AG04450 (cell line): ENCODE results near the gene CARNS1. TPM values are rescaled to one million over a fixed set of nuclear protein-coding genes. Genes with fewer than 3 reads are reported as not detected.
"Not testable (repeated sequence)": the region's sequence is repeated elsewhere in the genome, so short reads cannot be mapped to it uniquely, and the experiment has no call there.

Experiments used
- CTCF ChIA-PET: fragments of 300-600, 350-600 bp; formaldehyde crosslinking; extraction: SDS; loops from one replicate; lab custom pipeline; 2022; ENCODE audit warnings: antibody characterized with exemption, inconsistent platforms; lab: Charles Lee
- POLR2A ChIA-PET: fragments of 350-600 bp; formaldehyde crosslinking; extraction: SDS; loops from one replicate; lab custom pipeline; 2021; ENCODE audit warnings: antibody characterized with exemption, inconsistent platforms; lab: Yijun Ruan, JAX
- DNase-seq: peaks from one replicate; pipeline ENCODE4 v3.0.0-alpha.2; 2011; ENCODE audit warnings: low read depth, low spot score
- H3K27ac ChIP-seq: one replicate; pipeline ENCODE4 v1.5.1; 2012; ENCODE audit warnings: low read depth, low read length, control low read depth
- H3K27me3 ChIP-seq: one replicate; pipeline ENCODE4 v1.6.0; 2012; ENCODE audit warnings: low read length; ENCODE audit not compliant: control insufficient read depth, insufficient read depth
- H3K4me3 ChIP-seq: 2 replicates; pipeline ENCODE4 v1.5.1; 2011; ENCODE audit warnings: mild to moderate bottlenecking, low read depth, low read length, control low read depth
- H3K9me3 ChIP-seq: 2 replicates; pipeline ENCODE4 v1.5.1; 2012; ENCODE audit warnings: low read length; ENCODE audit not compliant: control insufficient read depth, insufficient read depth
- polyA plus RNA-seq: library from polyadenylated mRNA; depleted of rRNA; stranded (reverse); fragments of >200 nt; gene quantifications from 2 replicates; pipeline ENCODE4 v1.2.3, GENCODE V29; 2011
- TF ChIP-seq, protein P1 (sequence below): IDR thresholded peaks from 2 replicates; pipeline ENCODE4 v1.5.1; 2011; ENCODE audit warnings: low read depth, low read length, control low read depth, inconsistent platforms

Gene CARNS1
- polyA plus RNA-seq, 1 experiment, result 0.09 TPM

DNA sequence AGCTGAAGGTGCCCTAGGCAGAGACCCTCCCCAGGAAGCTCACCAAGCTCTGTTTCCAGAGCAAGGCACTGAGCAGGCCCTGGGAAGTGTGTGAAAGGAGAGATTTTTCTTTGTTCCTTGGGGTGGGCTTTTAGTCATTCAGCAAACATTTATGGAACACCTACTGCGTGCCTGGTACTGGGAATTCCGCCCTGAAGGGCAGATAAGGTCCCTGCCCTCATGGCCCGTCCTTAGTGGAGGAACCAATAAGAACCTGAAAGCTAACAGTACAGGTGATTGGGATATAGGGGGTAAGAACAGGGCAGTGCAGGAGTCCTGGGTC is 49.7 kb downstream of the CARNS1 start:
- H3K4me3 ChIP-seq, result peak overlapping the region; percentile 63
- ChIA-PET CTCF (no interaction called here), POLR2A (no interaction called here)
- TF ChIP-seq, protein P1, sequence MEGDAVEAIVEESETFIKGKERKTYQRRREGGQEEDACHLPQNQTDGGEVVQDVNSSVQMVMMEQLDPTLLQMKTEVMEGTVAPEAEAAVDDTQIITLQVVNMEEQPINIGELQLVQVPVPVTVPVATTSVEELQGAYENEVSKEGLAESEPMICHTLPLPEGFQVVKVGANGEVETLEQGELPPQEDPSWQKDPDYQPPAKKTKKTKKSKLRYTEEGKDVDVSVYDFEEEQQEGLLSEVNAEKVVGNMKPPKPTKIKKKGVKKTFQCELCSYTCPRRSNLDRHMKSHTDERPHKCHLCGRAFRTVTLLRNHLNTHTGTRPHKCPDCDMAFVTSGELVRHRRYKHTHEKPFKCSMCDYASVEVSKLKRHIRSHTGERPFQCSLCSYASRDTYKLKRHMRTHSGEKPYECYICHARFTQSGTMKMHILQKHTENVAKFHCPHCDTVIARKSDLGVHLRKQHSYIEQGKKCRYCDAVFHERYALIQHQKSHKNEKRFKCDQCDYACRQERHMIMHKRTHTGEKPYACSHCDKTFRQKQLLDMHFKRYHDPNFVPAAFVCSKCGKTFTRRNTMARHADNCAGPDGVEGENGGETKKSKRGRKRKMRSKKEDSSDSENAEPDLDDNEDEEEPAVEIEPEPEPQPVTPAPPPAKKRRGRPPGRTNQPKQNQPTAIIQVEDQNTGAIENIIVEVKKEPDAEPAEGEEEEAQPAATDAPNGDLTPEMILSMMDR, result no peak
- peaks cover 10% of the 10 kb centered on the region; the same call in 1 of the 2 replicates for H3K9me3 ChIP-seq
- no peak overlapping the region for H3K27ac ChIP-seq
- DNase-seq, result no peak
- peaks cover 2% of the 10 kb centered on the region for H3K27me3 ChIP-seq

DNA sequence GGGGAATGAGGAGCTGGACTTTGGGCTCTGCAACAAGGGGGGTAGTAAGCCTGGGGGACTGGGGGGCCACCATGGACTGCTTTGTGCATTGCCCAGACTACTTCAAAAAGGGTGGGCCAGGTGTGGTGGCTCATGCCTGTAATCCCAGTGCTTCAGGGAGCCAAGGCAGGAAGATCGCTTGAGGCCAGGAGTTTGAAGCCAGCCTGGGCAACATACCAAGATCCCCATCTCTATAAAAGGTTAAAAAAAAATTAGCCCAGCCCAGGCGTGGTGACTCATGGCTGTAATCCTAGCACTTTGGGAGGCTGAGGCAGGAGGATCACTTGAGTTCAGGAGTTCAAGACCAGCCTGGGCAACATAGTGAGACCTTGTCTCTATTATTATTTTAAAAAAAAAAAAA is 50.1 kb downstream of the CARNS1 start:
- POLR2A ChIA-PET, H3K27me3 ChIP-seq, CTCF ChIA-PET, DNase-seq, H3K4me3 ChIP-seq, H3K27ac ChIP-seq: not testable (repeated sequence)
- peaks cover 10% of the 10 kb centered on the region; the same call in 1 of the 2 replicates for H3K9me3 ChIP-seq

DNA sequence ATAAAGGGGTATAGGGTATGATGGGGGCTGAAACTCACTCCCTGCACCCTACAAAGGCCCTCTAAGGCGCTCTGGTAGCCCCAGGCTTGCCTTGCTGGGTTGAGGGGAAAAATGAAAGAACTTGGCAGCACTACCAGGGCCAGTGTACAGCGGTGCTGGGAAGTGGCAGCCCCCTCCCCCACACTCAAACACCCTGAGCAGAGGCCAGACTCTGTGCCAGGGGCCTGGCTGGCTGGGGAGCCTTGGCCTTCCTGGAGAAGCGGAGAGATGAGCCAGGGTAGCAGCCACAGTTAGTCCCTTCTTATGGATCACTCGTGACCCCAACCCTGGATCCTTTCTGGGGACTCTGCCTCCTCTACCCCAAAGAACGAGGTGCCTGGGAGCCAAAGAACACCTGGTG is 50.9 kb downstream of the CARNS1 start:
- POLR2A ChIA-PET, result no interaction called here
- CTCF ChIA-PET, result no interaction called here

DNA sequence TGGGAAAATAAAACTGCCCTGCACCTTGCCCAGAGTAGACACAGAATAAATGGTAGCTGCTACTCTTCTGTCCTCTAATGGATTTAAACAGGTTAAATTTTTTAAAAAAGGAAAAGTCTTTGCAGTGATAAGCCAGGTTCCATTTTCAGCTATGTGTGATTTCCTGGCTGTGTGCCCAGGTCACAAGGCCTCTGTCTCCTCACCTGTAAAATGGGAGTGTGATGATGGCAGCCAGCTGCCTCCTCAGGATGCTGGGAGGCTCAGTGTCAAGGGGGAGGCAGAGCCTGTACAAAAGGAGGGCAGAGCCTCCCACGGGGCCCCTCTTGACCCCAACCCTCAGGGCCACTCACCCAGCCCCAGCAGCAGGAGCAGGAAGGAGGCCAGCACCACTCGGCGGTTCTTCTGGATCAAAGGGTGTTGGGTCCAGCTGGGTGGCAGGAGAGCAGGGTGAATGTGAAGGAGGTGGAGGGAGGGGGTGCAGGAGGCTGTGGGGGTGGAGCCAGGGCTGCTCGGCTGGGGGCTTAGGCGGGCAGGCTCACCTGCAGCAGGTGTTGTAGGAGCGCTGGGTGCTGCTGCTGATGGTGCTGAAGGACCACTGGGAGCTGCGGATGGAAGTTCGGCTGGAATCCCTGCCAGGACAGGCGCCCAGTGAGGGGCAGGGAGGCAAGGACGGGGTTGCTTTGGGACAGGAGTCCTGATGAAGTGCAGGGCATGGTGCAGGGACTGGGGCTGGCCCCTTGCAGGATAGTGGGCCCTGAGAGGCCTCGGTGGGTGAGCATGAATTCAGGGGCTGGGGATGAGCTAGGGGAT is 51.7 kb downstream of the CARNS1 start:
- DNase-seq, result no peak
- ChIA-PET CTCF (interaction anchor here (2.8 kb wide), 1 partner anchor 66 kb away, joined by 15 read pairs; the partner anchor contains the start of gene PPP1CA), POLR2A (interaction anchor here (2.5 kb wide), 1 partner anchor 66 kb away, joined by 11 read pairs; the partner anchor contains the start of gene PPP1CA)
- Histone ChIP-seq H3K4me3 (no peak overlapping the region), H3K27me3 (no peaks in the 10 kb centered on the region), H3K9me3 (peaks cover 10% of the 10 kb centered on the region; the same call in 1 of the 2 replicates), H3K27ac (no peak overlapping the region)
- TF ChIP-seq, protein P1, result no peak

More for the DNA sequence above, 50.9 kb downstream of the CARNS1 start:
- TF ChIP-seq, protein P1, result no peak
- no peaks in the 10 kb centered on the region for H3K27me3 ChIP-seq
- H3K9me3 ChIP-seq, result peaks cover 10% of the 10 kb centered on the region; the same call in 1 of the 2 replicates
- H3K4me3 ChIP-seq, result no peak overlapping the region
- H3K27ac ChIP-seq, result no peak overlapping the region
- DNase-seq, result no peak

DNA sequence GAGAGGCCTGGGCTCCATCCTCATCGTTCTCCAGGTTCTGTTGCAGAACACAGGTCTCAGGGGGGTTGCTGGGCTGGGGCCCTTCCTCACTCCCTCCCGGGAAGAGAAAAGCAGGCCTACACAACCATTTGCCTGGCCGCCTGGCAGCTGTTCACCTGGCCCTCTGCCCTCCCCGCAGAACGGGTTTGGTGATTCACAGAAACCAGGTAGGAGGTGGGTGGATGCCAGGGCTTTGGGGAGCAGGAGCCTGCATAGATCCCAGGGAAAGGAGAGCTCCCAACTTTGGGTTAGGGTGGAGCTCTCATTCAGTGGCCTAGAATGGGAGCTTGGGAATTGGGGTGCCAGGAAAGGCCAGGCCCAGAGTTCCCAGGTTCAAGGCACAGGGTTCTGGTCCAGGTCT is 52.6 kb downstream of the CARNS1 start:
- TF ChIP-seq, protein P1, result no peak
- Histone ChIP-seq H3K27me3 (no peaks in the 10 kb centered on the region), H3K4me3 (peak overlapping the region; percentile 70), H3K27ac (no peak overlapping the region), H3K9me3 (peaks cover 10% of the 10 kb centered on the region; the same call in 1 of the 2 replicates)
- ChIA-PET POLR2A (interaction anchor here (2.5 kb wide), 1 partner anchor 66 kb away, joined by 11 read pairs; the partner anchor contains the start of gene PPP1CA), CTCF (interaction anchor here (2.8 kb wide), 1 partner anchor 67 kb away, joined by 15 read pairs; the partner anchor contains the start of gene PPP1CA)
- no peak for DNase-seq
